Kidney capillary endothelial cell (primary cell): ENCODE data around the gene TMEM167A.
"Not testable (repeated sequence)": the region's sequence is repeated elsewhere in the genome, so short reads cannot be mapped to it uniquely, and the experiment has no call there.

Source experiments
- DNase-seq: peaks from one replicate; pipeline ENCODE4 v3.0.0-alpha.2; 2018; ENCODE audit warnings: low spot score

The TMEM167A gene

GRCh38 chr5:83090169-83090568 is 13.0 kb upstream of the TMEM167A start:
- no peak for DNase-seq

- no peak for DNase-seq
Observed at GRCh38 chr5:83085106-83085505, 7.9 kb upstream of the TMEM167A start.

GRCh38 chr5:83084336-83084735 is 7.1 kb upstream of the TMEM167A start:
- no peak for DNase-seq

GRCh38 chr5:83082750-83083149 is 5.6 kb upstream of the TMEM167A start:
- no peak for DNase-seq

GRCh38 chr5:83077662-83078261 is 568 bp upstream of the TMEM167A start:
- DNase-seq, result no peak

GRCh38 chr5:83072966-83073365 is 4.2 kb downstream of the TMEM167A start:
- no peak for DNase-seq

- no peak for DNase-seq
Observed at GRCh38 chr5:83071286-83072051, 5.7 kb downstream of the TMEM167A start.

GRCh38 chr5:83069096-83069799 is 7.9 kb downstream of the TMEM167A start:
- no peak for DNase-seq

- not testable (repeated sequence) for DNase-seq
Observed at GRCh38 chr5:83067377-83067776, 9.8 kb downstream of the TMEM167A start.

GRCh38 chr5:83066548-83067110 is 10.6 kb downstream of the TMEM167A start:
- no peak for DNase-seq

- no peak for DNase-seq
Observed at GRCh38 chr5:83059341-83059740, 17.9 kb downstream of the TMEM167A start.

GRCh38 chr5:83058726-83059125 is 18.5 kb downstream of the TMEM167A start:
- DNase-seq, result no peak

GRCh38 chr5:83055166-83055565 is 22.0 kb downstream of the TMEM167A start:
- no peak for DNase-seq

GRCh38 chr5:83050723-83051340 is 26.4 kb downstream of the TMEM167A start:
- DNase-seq, result no peak

GRCh38 chr5:83049370-83049885 is 27.8 kb downstream of the TMEM167A start:
- no peak for DNase-seq

GRCh38 chr5:83048811-83049210 is 28.4 kb downstream of the TMEM167A start:
- no peak for DNase-seq

GRCh38 chr5:83048277-83048676 is 28.9 kb downstream of the TMEM167A start:
- DNase-seq, result no peak

- no peak for DNase-seq
Observed at GRCh38 chr5:83044926-83045325, 32.3 kb downstream of the TMEM167A start.

GRCh38 chr5:83042507-83042906 is 34.7 kb downstream of the TMEM167A start:
- DNase-seq, result no peak

GRCh38 chr5:83038924-83039323 is 38.3 kb downstream of the TMEM167A start:
- no peak for DNase-seq

- DNase-seq, result no peak
Observed at GRCh38 chr5:83036991-83037575, 40.1 kb downstream of the TMEM167A start.
